IMR-90 (cell line): ENCODE measurements around the gene CRACDL. TPM values are rescaled to one million over a fixed set of nuclear protein-coding genes. Genes with fewer than 3 reads are reported as not detected.

Source experiments
- ATAC-seq: fragments of 200-7000 bp; cut with Tn5 transposase; 2 replicates; pipeline ENCODE4 v1.9.1; 2020; ENCODE audit warnings: low read depth, mild to moderate bottlenecking, moderate library complexity
- BruUV-seq: library from RNA; stranded (reverse); fragments of 400-500 nt; replicated peaks from 2 replicates; lab custom pipeline; 2021; lab: Mats Ljungman, UMichigan
- CTCF ChIA-PET: fragments of 300-600 bp; formaldehyde crosslinking; extraction: SDS; loops from one replicate; lab custom pipeline; 2021; ENCODE audit warnings: antibody characterized with exemption; lab: Yijun Ruan, JAX
- POLR2A ChIA-PET: fragments of 300-600 bp; sonication (Branson Sonifier 250); formaldehyde crosslinking; loops from one replicate; lab custom pipeline; 2022; ENCODE audit warnings: antibody characterized with exemption; ENCODE audit not compliant: unreplicated experiment; lab: Charles Lee
- DNase-seq: peaks from one replicate; pipeline ENCODE4 v3.0.0; 2013
- H2AFZ ChIP-seq: replicated peaks from 2 replicates; pipeline ENCODE3; 2013; ENCODE audit warnings: low read length, mild to moderate bottlenecking; ENCODE audit not compliant: poor library complexity
- H2AK5ac ChIP-seq: 2 replicates; pipeline ENCODE4 v1.6.1; 2013; ENCODE audit warnings: low read depth, low read length, inconsistent platforms
- H2AK9ac ChIP-seq: replicated peaks from 2 replicates; pipeline ENCODE3; 2013; ENCODE audit warnings: mild to moderate bottlenecking, low read depth, low read length, moderate library complexity; ENCODE audit not compliant: poor library complexity
- H2BK120ac ChIP-seq: 2 replicates; pipeline ENCODE4 v1.6.1; 2013; ENCODE audit warnings: low read depth, low read length, inconsistent platforms
- H2BK15ac ChIP-seq: 3 replicates; pipeline ENCODE4 v1.6.1; 2013; ENCODE audit warnings: low read depth, low read length, inconsistent platforms
- H2BK20ac ChIP-seq: 2 replicates; pipeline ENCODE4 v1.6.1; 2013; ENCODE audit warnings: low read depth, mild to moderate bottlenecking, inconsistent platforms, low read length, moderate library complexity
- H2BK5ac ChIP-seq: 2 replicates; pipeline ENCODE4 v1.6.1; 2013; ENCODE audit warnings: mild to moderate bottlenecking, low read depth, low read length, inconsistent platforms; ENCODE audit not compliant: poor library complexity, severe bottlenecking
- H3K14ac ChIP-seq: replicated peaks from 2 replicates; pipeline ENCODE4 v1.6.1; 2013; ENCODE audit warnings: low read depth, low read length, inconsistent platforms
- H3K18ac ChIP-seq: 2 replicates; pipeline ENCODE4 v1.6.1; 2013; ENCODE audit warnings: low read depth, low read length, control low read depth
- H3K23ac ChIP-seq: 2 replicates; pipeline ENCODE4 v1.6.1; 2013; ENCODE audit warnings: low read depth, low read length, inconsistent platforms
- H3K27ac ChIP-seq: 2 replicates; pipeline ENCODE4 v1.5.1; 2013; ENCODE audit warnings: mild to moderate bottlenecking, control low read depth, low read length; ENCODE audit not compliant: insufficient read depth
- H3K27me3 ChIP-seq: 2 replicates; pipeline ENCODE4 v1.6.1; 2013; ENCODE audit warnings: low read length; ENCODE audit not compliant: control insufficient read depth, insufficient read depth
- H3K36me3 ChIP-seq: 2 replicates; pipeline ENCODE4 v1.6.1; 2013; ENCODE audit warnings: low read length, mixed read lengths; ENCODE audit not compliant: control insufficient read depth, insufficient read depth
- H3K4ac ChIP-seq: 2 replicates; pipeline ENCODE4 v1.6.1; 2013; ENCODE audit warnings: low read depth, low read length, inconsistent platforms
- H3K4me1 ChIP-seq: 2 replicates; pipeline ENCODE4 v1.6.1; 2013; ENCODE audit warnings: low read length, mixed read lengths; ENCODE audit not compliant: control insufficient read depth, insufficient read depth
- H3K4me2 ChIP-seq: 2 replicates; pipeline ENCODE4 v1.6.1; 2013; ENCODE audit warnings: low read depth, mild to moderate bottlenecking, control low read depth, low read length, moderate library complexity
- H3K4me3 ChIP-seq: 2 replicates; pipeline ENCODE4 v1.5.1; 2013; ENCODE audit warnings: low read depth, mild to moderate bottlenecking, control low read depth, low read length, moderate library complexity; ENCODE audit not compliant: insufficient read depth
- H3K56ac ChIP-seq: 2 replicates; pipeline ENCODE4 v1.6.1; 2013; ENCODE audit warnings: low read length, inconsistent platforms; ENCODE audit not compliant: insufficient read depth; ENCODE audit errors: extremely low read depth
- H3K79me1 ChIP-seq, 2 experiments: 2 replicates each; pipeline ENCODE4 v1.6.1; 2013; ENCODE audit warnings: low read length in 2 of 2, inconsistent platforms in 1 of 2, low read depth in 1 of 2
- H3K9ac ChIP-seq: 2 replicates; pipeline ENCODE4 v1.6.1; 2013; ENCODE audit warnings: low read depth, low read length, control low read depth
- H3K9me1 ChIP-seq: 2 replicates; pipeline ENCODE4 v1.6.1; 2013; ENCODE audit warnings: low read length, inconsistent platforms; ENCODE audit not compliant: insufficient read depth
- H3K9me3 ChIP-seq: 2 replicates; pipeline ENCODE4 v1.6.1; 2013; ENCODE audit warnings: low read length; ENCODE audit not compliant: control insufficient read depth, insufficient read depth
- H4K20me1 ChIP-seq: 2 replicates; pipeline ENCODE4 v1.6.1; 2013; ENCODE audit warnings: low read length, inconsistent platforms; ENCODE audit not compliant: insufficient read depth
- H4K5ac ChIP-seq: 2 replicates; pipeline ENCODE4 v1.6.1; 2013; ENCODE audit warnings: mild to moderate bottlenecking, low read depth, low read length, control low read depth
- H4K8ac ChIP-seq, 2 experiments: 2 replicates each; pipeline ENCODE4 v1.6.1; 2013; ENCODE audit warnings: low read depth in 2 of 2, low read length in 2 of 2, control low read depth in 1 of 2, inconsistent platforms in 1 of 2
- H4K91ac ChIP-seq: 2 replicates; pipeline ENCODE4 v1.6.1; 2013; ENCODE audit warnings: low read depth, low read length, inconsistent platforms; ENCODE audit not compliant: insufficient read depth
- BHLHE40 ChIP-seq: fragments of 150-350 bp; IDR thresholded peaks from 2 replicates; pipeline ENCODE4 v1.6.1; 2016; ENCODE audit warnings: mild to moderate bottlenecking, low read depth, low read length
- CEBPB ChIP-seq: IDR thresholded peaks from 2 replicates; pipeline ENCODE4 v1.6.1; 2012; ENCODE audit warnings: low read depth, low read length, improper control_type of control experiment
- CHD1 ChIP-seq: IDR thresholded peaks from 2 replicates; pipeline ENCODE4 v1.6.1; 2012; ENCODE audit warnings: low read depth, low read length, improper control_type of control experiment
- FOS ChIP-seq: fragments of 150-350 bp; IDR thresholded peaks from 2 replicates; pipeline ENCODE4 v1.6.1; 2016; ENCODE audit warnings: low read depth, low read length
- MAFK ChIP-seq: IDR thresholded peaks from 2 replicates; pipeline ENCODE4 v1.6.1; 2012; ENCODE audit warnings: low read depth, low read length, improper control_type of control experiment
- MAZ ChIP-seq: IDR thresholded peaks from 2 replicates; pipeline ENCODE4 v1.6.1; 2012; ENCODE audit warnings: low read depth, mild to moderate bottlenecking, low read length, improper control_type of control experiment, moderate library complexity, borderline replicate concordance
- MXI1 ChIP-seq: IDR thresholded peaks from 2 replicates; pipeline ENCODE4 v1.6.1; 2012; ENCODE audit warnings: low read depth, mild to moderate bottlenecking, low read length, moderate library complexity, borderline replicate concordance
- NFE2L2 ChIP-seq: fragments of 150-350 bp; IDR thresholded peaks from 2 replicates; pipeline ENCODE4 v1.6.1; 2016; ENCODE audit warnings: low read depth, mild to moderate bottlenecking, low read length
- POLR2A ChIP-seq: IDR thresholded peaks from 2 replicates; pipeline ENCODE4 v1.6.1; 2012; ENCODE audit warnings: mild to moderate bottlenecking, low read depth, low read length
- RAD21 ChIP-seq: IDR thresholded peaks from 2 replicates; pipeline ENCODE4 v1.6.1; 2012; ENCODE audit warnings: low read length, improper control_type of control experiment
- RCOR1 ChIP-seq: IDR thresholded peaks from 2 replicates; pipeline ENCODE4 v1.6.1; 2012; ENCODE audit warnings: mild to moderate bottlenecking, low read length, improper control_type of control experiment; ENCODE audit not compliant: insufficient replicate concordance
- RFX5 ChIP-seq: IDR thresholded peaks from 2 replicates; pipeline ENCODE4 v1.8.0; 2012; ENCODE audit warnings: low read depth, mild to moderate bottlenecking, low read length, moderate library complexity
- SMC3 ChIP-seq: fragments of 150-350 bp; IDR thresholded peaks from 2 replicates; pipeline ENCODE4 v1.6.1; 2016; ENCODE audit warnings: low read depth, mild to moderate bottlenecking, antibody characterized with exemption, low read length, moderate library complexity
- WGBS, 2 experiments: methylation state at CpG; one replicate each; pipeline versions ENCODE4 v1.1.5 to v1.1.7; 2013; ENCODE audit warnings: missing lambda C conversion rate in 2 of 2; ENCODE audit not compliant: insufficient read length in 1 of 2; ENCODE audit errors: extremely low coverage in 2 of 2; 5-methylcytosine and 5-hydroxymethylcytosine counted together
- dilution Hi-C: fragments of 300-500 bp; cut with HindIII; formaldehyde crosslinking; loops from one replicate; pipeline ENCODE4 v1.14.3; 2018; ENCODE audit warnings: low sequenced_read_pairs; ENCODE audit not compliant: unreplicated experiment
- in situ Hi-C: fragments of 300-500 bp; cut with MboI; formaldehyde crosslinking; loops from 3 replicates; pipeline ENCODE4 v1.14.3; 2019; ENCODE audit warnings: low sequenced_read_pairs, inconsistent platforms, mixed read lengths
- intact Hi-C: fragments of 100-400 bp; cut with micrococcal nuclease; formaldehyde crosslinking; loops from 2 replicates; pipeline ENCODE4 v1.10.0; 2022
- polyA plus RNA-seq, 3 experiments: library from polyadenylated mRNA; depleted of rRNA; stranded (reverse); fragments of >200 nt; gene quantifications; 2 replicates each; pipeline ENCODE4 v1.2.3, GENCODE V29; 2012; ENCODE audit warnings: low replicate concordance in 1 of 3
- total RNA-seq: library from RNA; depleted of rRNA; stranded (reverse); fragments of >200 nt; gene quantifications from 2 replicates; pipeline ENCODE4 v1.2.3, GENCODE V29; 2012
- TF ChIP-seq, protein P1 (sequence below): fragments of 150-350 bp; IDR thresholded peaks from 2 replicates; pipeline ENCODE4 v1.6.1; 2017; ENCODE audit warnings: mild to moderate bottlenecking, antibody characterized with exemption, low read length, low read depth
- TF ChIP-seq, protein P2 (sequence below): conservative IDR thresholded peaks from 2 replicates; pipeline ENCODE4 v1.5.1; 2012; ENCODE audit warnings: mild to moderate bottlenecking, low read depth, low read length, improper control_type of control experiment
- TF ChIP-seq, protein P3 (sequence below): fragments of 150-350 bp; IDR thresholded peaks from 2 replicates; pipeline ENCODE4 v1.6.1; 2016; ENCODE audit warnings: low read depth, mild to moderate bottlenecking, low read length, moderate library complexity, borderline replicate concordance

The CRACDL gene
- total and polyA plus RNA-seq, 2 of the 4 experiments (the other 2 are of a cell fraction), result not detected

DNA sequence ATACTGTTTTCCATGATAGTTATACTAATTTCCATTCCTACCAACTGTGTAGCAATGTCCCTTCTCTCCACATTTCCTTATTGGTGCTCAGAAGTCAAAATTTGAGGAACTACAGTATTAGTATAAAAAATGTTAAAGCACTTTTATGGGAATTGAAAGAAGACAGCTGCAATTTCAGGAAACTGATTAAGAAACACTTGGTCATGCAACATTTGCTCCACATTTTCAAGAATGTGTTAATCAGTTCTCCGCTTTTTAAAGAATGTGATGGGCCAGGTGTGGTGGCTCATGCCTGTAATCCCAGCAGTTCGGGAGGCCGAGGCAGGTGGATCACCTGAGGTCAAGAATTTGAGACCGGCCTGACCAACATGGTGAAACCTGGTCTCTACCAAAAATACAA, 171.5 kb downstream of the CRACDL start:
- no peaks in the 10 kb centered on the region for H3K36me3 ChIP-seq
- POLR2A ChIA-PET, result no interaction called here
- H2BK20ac ChIP-seq, result no peak overlapping the region
- no peak overlapping the region for H4K91ac ChIP-seq
- H3K9ac ChIP-seq, result no peak overlapping the region
- DNase-seq (no peak), ATAC-seq (no peak)
- no peak overlapping the region for H4K5ac ChIP-seq
- CTCF ChIA-PET, result no interaction called here
- no peak overlapping the region for H2BK120ac ChIP-seq
- intact Hi-C loops, result no loop called here
- H2AK9ac ChIP-seq, result no peak overlapping the region
- no peak overlapping the region for H3K23ac ChIP-seq
- no peak overlapping the region for H3K56ac ChIP-seq
- H4K8ac ChIP-seq, result no peak overlapping the region
- H3K27ac ChIP-seq, result no peak overlapping the region
- no peak overlapping the region for H3K18ac ChIP-seq
- no peak overlapping the region for H2BK15ac ChIP-seq
- H3K4me1 ChIP-seq, result no peaks in the 10 kb centered on the region
- H4K20me1 ChIP-seq, result no peaks in the 10 kb centered on the region
- no peak overlapping the region for H2BK5ac ChIP-seq
- H3K4ac ChIP-seq, result no peak overlapping the region
- H2AK5ac ChIP-seq, result no peak overlapping the region
- dilution Hi-C loops, result no loop called here
- BruUV-seq, result no TSS peak
- H3K4me2 ChIP-seq, result no peak overlapping the region
- WGBS, 2 experiments, result no CpG with 5 or more reads among the region's 4 CpGs
- H3K4me3 ChIP-seq, result no peak overlapping the region
- peaks cover 14% of the 10 kb centered on the region for H3K27me3 ChIP-seq
- no peak overlapping the region for H3K14ac ChIP-seq
- in situ Hi-C loops, result no loop called here
- H3K9me3 ChIP-seq, result no peaks in the 10 kb centered on the region
- no peaks in the 10 kb centered on the region for H3K9me1 ChIP-seq
- no peak overlapping the region for H2AFZ ChIP-seq
- H3K79me1 ChIP-seq, result no peaks in the 10 kb centered on the region
- TF ChIP-seq, protein P1, sequence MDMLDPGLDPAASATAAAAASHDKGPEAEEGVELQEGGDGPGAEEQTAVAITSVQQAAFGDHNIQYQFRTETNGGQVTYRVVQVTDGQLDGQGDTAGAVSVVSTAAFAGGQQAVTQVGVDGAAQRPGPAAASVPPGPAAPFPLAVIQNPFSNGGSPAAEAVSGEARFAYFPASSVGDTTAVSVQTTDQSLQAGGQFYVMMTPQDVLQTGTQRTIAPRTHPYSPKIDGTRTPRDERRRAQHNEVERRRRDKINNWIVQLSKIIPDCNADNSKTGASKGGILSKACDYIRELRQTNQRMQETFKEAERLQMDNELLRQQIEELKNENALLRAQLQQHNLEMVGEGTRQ, result no peak
- TF ChIP-seq NFE2L2 (no peak), FOS (no peak), BHLHE40 (no peak), SMC3 (no peak), MAFK (no peak), RFX5 (no peak), RAD21 (no peak), MXI1 (no peak), POLR2A (no peak), MAZ (no peak), CEBPB (no peak), CHD1 (no peak), RCOR1 (no peak)
- TF ChIP-seq, protein P2, sequence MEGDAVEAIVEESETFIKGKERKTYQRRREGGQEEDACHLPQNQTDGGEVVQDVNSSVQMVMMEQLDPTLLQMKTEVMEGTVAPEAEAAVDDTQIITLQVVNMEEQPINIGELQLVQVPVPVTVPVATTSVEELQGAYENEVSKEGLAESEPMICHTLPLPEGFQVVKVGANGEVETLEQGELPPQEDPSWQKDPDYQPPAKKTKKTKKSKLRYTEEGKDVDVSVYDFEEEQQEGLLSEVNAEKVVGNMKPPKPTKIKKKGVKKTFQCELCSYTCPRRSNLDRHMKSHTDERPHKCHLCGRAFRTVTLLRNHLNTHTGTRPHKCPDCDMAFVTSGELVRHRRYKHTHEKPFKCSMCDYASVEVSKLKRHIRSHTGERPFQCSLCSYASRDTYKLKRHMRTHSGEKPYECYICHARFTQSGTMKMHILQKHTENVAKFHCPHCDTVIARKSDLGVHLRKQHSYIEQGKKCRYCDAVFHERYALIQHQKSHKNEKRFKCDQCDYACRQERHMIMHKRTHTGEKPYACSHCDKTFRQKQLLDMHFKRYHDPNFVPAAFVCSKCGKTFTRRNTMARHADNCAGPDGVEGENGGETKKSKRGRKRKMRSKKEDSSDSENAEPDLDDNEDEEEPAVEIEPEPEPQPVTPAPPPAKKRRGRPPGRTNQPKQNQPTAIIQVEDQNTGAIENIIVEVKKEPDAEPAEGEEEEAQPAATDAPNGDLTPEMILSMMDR, result no peak
- TF ChIP-seq, protein P3, sequence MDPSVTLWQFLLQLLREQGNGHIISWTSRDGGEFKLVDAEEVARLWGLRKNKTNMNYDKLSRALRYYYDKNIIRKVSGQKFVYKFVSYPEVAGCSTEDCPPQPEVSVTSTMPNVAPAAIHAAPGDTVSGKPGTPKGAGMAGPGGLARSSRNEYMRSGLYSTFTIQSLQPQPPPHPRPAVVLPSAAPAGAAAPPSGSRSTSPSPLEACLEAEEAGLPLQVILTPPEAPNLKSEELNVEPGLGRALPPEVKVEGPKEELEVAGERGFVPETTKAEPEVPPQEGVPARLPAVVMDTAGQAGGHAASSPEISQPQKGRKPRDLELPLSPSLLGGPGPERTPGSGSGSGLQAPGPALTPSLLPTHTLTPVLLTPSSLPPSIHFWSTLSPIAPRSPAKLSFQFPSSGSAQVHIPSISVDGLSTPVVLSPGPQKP, result no peak
